IMR-90 (cell line): ENCODE data around the gene ELOVL2. TPM values are rescaled to one million over a fixed set of nuclear protein-coding genes. Genes with fewer than 3 reads are reported as not detected.

ENCODE experiments used
- ATAC-seq: fragments of 200-7000 bp; cut with Tn5 transposase; 2 replicates; pipeline ENCODE4 v1.9.1; 2020; ENCODE audit warnings: low read depth, mild to moderate bottlenecking, moderate library complexity
- BruUV-seq: library from RNA; stranded (reverse); fragments of 400-500 nt; replicated peaks from 2 replicates; lab custom pipeline; 2021; lab: Mats Ljungman, UMichigan
- CTCF ChIA-PET: fragments of 300-600 bp; formaldehyde crosslinking; extraction: SDS; loops from one replicate; lab custom pipeline; 2021; ENCODE audit warnings: antibody characterized with exemption; lab: Yijun Ruan, JAX
- POLR2A ChIA-PET: fragments of 300-600 bp; sonication (Branson Sonifier 250); formaldehyde crosslinking; loops from one replicate; lab custom pipeline; 2022; ENCODE audit warnings: antibody characterized with exemption; ENCODE audit not compliant: unreplicated experiment; lab: Charles Lee
- DNase-seq: peaks from one replicate; pipeline ENCODE4 v3.0.0; 2013
- H2AFZ ChIP-seq: replicated peaks from 2 replicates; pipeline ENCODE3; 2013; ENCODE audit warnings: low read length, mild to moderate bottlenecking; ENCODE audit not compliant: poor library complexity
- H2AK5ac ChIP-seq: 2 replicates; pipeline ENCODE4 v1.6.1; 2013; ENCODE audit warnings: low read depth, low read length, inconsistent platforms
- H2AK9ac ChIP-seq: replicated peaks from 2 replicates; pipeline ENCODE3; 2013; ENCODE audit warnings: mild to moderate bottlenecking, low read depth, low read length, moderate library complexity; ENCODE audit not compliant: poor library complexity
- H2BK120ac ChIP-seq: 2 replicates; pipeline ENCODE4 v1.6.1; 2013; ENCODE audit warnings: low read depth, low read length, inconsistent platforms
- H2BK15ac ChIP-seq: 3 replicates; pipeline ENCODE4 v1.6.1; 2013; ENCODE audit warnings: low read depth, low read length, inconsistent platforms
- H2BK20ac ChIP-seq: 2 replicates; pipeline ENCODE4 v1.6.1; 2013; ENCODE audit warnings: low read depth, mild to moderate bottlenecking, inconsistent platforms, low read length, moderate library complexity
- H2BK5ac ChIP-seq: 2 replicates; pipeline ENCODE4 v1.6.1; 2013; ENCODE audit warnings: mild to moderate bottlenecking, low read depth, low read length, inconsistent platforms; ENCODE audit not compliant: poor library complexity, severe bottlenecking
- H3K14ac ChIP-seq: replicated peaks from 2 replicates; pipeline ENCODE4 v1.6.1; 2013; ENCODE audit warnings: low read depth, low read length, inconsistent platforms
- H3K18ac ChIP-seq: 2 replicates; pipeline ENCODE4 v1.6.1; 2013; ENCODE audit warnings: low read depth, low read length, control low read depth
- H3K23ac ChIP-seq: 2 replicates; pipeline ENCODE4 v1.6.1; 2013; ENCODE audit warnings: low read depth, low read length, inconsistent platforms
- H3K27ac ChIP-seq: 2 replicates; pipeline ENCODE4 v1.5.1; 2013; ENCODE audit warnings: mild to moderate bottlenecking, control low read depth, low read length; ENCODE audit not compliant: insufficient read depth
- H3K27me3 ChIP-seq: 2 replicates; pipeline ENCODE4 v1.6.1; 2013; ENCODE audit warnings: low read length; ENCODE audit not compliant: control insufficient read depth, insufficient read depth
- H3K36me3 ChIP-seq: 2 replicates; pipeline ENCODE4 v1.6.1; 2013; ENCODE audit warnings: low read length, mixed read lengths; ENCODE audit not compliant: control insufficient read depth, insufficient read depth
- H3K4ac ChIP-seq: 2 replicates; pipeline ENCODE4 v1.6.1; 2013; ENCODE audit warnings: low read depth, low read length, inconsistent platforms
- H3K4me1 ChIP-seq: 2 replicates; pipeline ENCODE4 v1.6.1; 2013; ENCODE audit warnings: low read length, mixed read lengths; ENCODE audit not compliant: control insufficient read depth, insufficient read depth
- H3K4me2 ChIP-seq: 2 replicates; pipeline ENCODE4 v1.6.1; 2013; ENCODE audit warnings: low read depth, mild to moderate bottlenecking, control low read depth, low read length, moderate library complexity
- H3K4me3 ChIP-seq: 2 replicates; pipeline ENCODE4 v1.5.1; 2013; ENCODE audit warnings: low read depth, mild to moderate bottlenecking, control low read depth, low read length, moderate library complexity; ENCODE audit not compliant: insufficient read depth
- H3K56ac ChIP-seq: 2 replicates; pipeline ENCODE4 v1.6.1; 2013; ENCODE audit warnings: low read length, inconsistent platforms; ENCODE audit not compliant: insufficient read depth; ENCODE audit errors: extremely low read depth
- H3K79me1 ChIP-seq, 2 experiments: 2 replicates each; pipeline ENCODE4 v1.6.1; 2013; ENCODE audit warnings: low read length in 2 of 2, inconsistent platforms in 1 of 2, low read depth in 1 of 2
- H3K9ac ChIP-seq: 2 replicates; pipeline ENCODE4 v1.6.1; 2013; ENCODE audit warnings: low read depth, low read length, control low read depth
- H3K9me1 ChIP-seq: 2 replicates; pipeline ENCODE4 v1.6.1; 2013; ENCODE audit warnings: low read length, inconsistent platforms; ENCODE audit not compliant: insufficient read depth
- H3K9me3 ChIP-seq: 2 replicates; pipeline ENCODE4 v1.6.1; 2013; ENCODE audit warnings: low read length; ENCODE audit not compliant: control insufficient read depth, insufficient read depth
- H4K20me1 ChIP-seq: 2 replicates; pipeline ENCODE4 v1.6.1; 2013; ENCODE audit warnings: low read length, inconsistent platforms; ENCODE audit not compliant: insufficient read depth
- H4K5ac ChIP-seq: 2 replicates; pipeline ENCODE4 v1.6.1; 2013; ENCODE audit warnings: mild to moderate bottlenecking, low read depth, low read length, control low read depth
- H4K8ac ChIP-seq, 2 experiments: 2 replicates each; pipeline ENCODE4 v1.6.1; 2013; ENCODE audit warnings: low read depth in 2 of 2, low read length in 2 of 2, control low read depth in 1 of 2, inconsistent platforms in 1 of 2
- H4K91ac ChIP-seq: 2 replicates; pipeline ENCODE4 v1.6.1; 2013; ENCODE audit warnings: low read depth, low read length, inconsistent platforms; ENCODE audit not compliant: insufficient read depth
- CEBPB ChIP-seq: IDR thresholded peaks from 2 replicates; pipeline ENCODE4 v1.6.1; 2012; ENCODE audit warnings: low read depth, low read length, improper control_type of control experiment
- CHD1 ChIP-seq: IDR thresholded peaks from 2 replicates; pipeline ENCODE4 v1.6.1; 2012; ENCODE audit warnings: low read depth, low read length, improper control_type of control experiment
- FOS ChIP-seq: fragments of 150-350 bp; IDR thresholded peaks from 2 replicates; pipeline ENCODE4 v1.6.1; 2016; ENCODE audit warnings: low read depth, low read length
- MAFK ChIP-seq: IDR thresholded peaks from 2 replicates; pipeline ENCODE4 v1.6.1; 2012; ENCODE audit warnings: low read depth, low read length, improper control_type of control experiment
- MAZ ChIP-seq: IDR thresholded peaks from 2 replicates; pipeline ENCODE4 v1.6.1; 2012; ENCODE audit warnings: low read depth, mild to moderate bottlenecking, low read length, improper control_type of control experiment, moderate library complexity, borderline replicate concordance
- MXI1 ChIP-seq: IDR thresholded peaks from 2 replicates; pipeline ENCODE4 v1.6.1; 2012; ENCODE audit warnings: low read depth, mild to moderate bottlenecking, low read length, moderate library complexity, borderline replicate concordance
- NFE2L2 ChIP-seq: fragments of 150-350 bp; IDR thresholded peaks from 2 replicates; pipeline ENCODE4 v1.6.1; 2016; ENCODE audit warnings: low read depth, mild to moderate bottlenecking, low read length
- POLR2A ChIP-seq: IDR thresholded peaks from 2 replicates; pipeline ENCODE4 v1.6.1; 2012; ENCODE audit warnings: mild to moderate bottlenecking, low read depth, low read length
- RAD21 ChIP-seq: IDR thresholded peaks from 2 replicates; pipeline ENCODE4 v1.6.1; 2012; ENCODE audit warnings: low read length, improper control_type of control experiment
- RCOR1 ChIP-seq: IDR thresholded peaks from 2 replicates; pipeline ENCODE4 v1.6.1; 2012; ENCODE audit warnings: mild to moderate bottlenecking, low read length, improper control_type of control experiment; ENCODE audit not compliant: insufficient replicate concordance
- RFX5 ChIP-seq: IDR thresholded peaks from 2 replicates; pipeline ENCODE4 v1.8.0; 2012; ENCODE audit warnings: low read depth, mild to moderate bottlenecking, low read length, moderate library complexity
- SMC3 ChIP-seq: fragments of 150-350 bp; IDR thresholded peaks from 2 replicates; pipeline ENCODE4 v1.6.1; 2016; ENCODE audit warnings: low read depth, mild to moderate bottlenecking, antibody characterized with exemption, low read length, moderate library complexity
- WGBS, 2 experiments: methylation state at CpG; one replicate each; pipeline versions ENCODE4 v1.1.5 to v1.1.7; 2013; ENCODE audit warnings: missing lambda C conversion rate in 2 of 2; ENCODE audit not compliant: insufficient read length in 1 of 2; ENCODE audit errors: extremely low coverage in 2 of 2; 5-methylcytosine and 5-hydroxymethylcytosine counted together
- dilution Hi-C: fragments of 300-500 bp; cut with HindIII; formaldehyde crosslinking; loops from one replicate; pipeline ENCODE4 v1.14.3; 2018; ENCODE audit warnings: low sequenced_read_pairs; ENCODE audit not compliant: unreplicated experiment
- in situ Hi-C: fragments of 300-500 bp; cut with MboI; formaldehyde crosslinking; loops from 3 replicates; pipeline ENCODE4 v1.14.3; 2019; ENCODE audit warnings: low sequenced_read_pairs, inconsistent platforms, mixed read lengths
- intact Hi-C: fragments of 100-400 bp; cut with micrococcal nuclease; formaldehyde crosslinking; loops from 2 replicates; pipeline ENCODE4 v1.10.0; 2022
- polyA plus RNA-seq, 3 experiments: library from polyadenylated mRNA; depleted of rRNA; stranded (reverse); fragments of >200 nt; gene quantifications; 2 replicates each; pipeline ENCODE4 v1.2.3, GENCODE V29; 2012; ENCODE audit warnings: low replicate concordance in 1 of 3
- total RNA-seq: library from RNA; depleted of rRNA; stranded (reverse); fragments of >200 nt; gene quantifications from 2 replicates; pipeline ENCODE4 v1.2.3, GENCODE V29; 2012
- TF ChIP-seq, protein P1 (sequence below): fragments of 150-350 bp; IDR thresholded peaks from 2 replicates; pipeline ENCODE4 v1.6.1; 2017; ENCODE audit warnings: mild to moderate bottlenecking, antibody characterized with exemption, low read length, low read depth
- TF ChIP-seq, protein P2 (sequence below): conservative IDR thresholded peaks from 2 replicates; pipeline ENCODE4 v1.5.1; 2012; ENCODE audit warnings: mild to moderate bottlenecking, low read depth, low read length, improper control_type of control experiment

The ELOVL2 gene
- total and polyA plus RNA-seq, 2 of the 4 experiments (the other 2 are of a cell fraction): 6.3 to 7.9 TPM

DNA sequence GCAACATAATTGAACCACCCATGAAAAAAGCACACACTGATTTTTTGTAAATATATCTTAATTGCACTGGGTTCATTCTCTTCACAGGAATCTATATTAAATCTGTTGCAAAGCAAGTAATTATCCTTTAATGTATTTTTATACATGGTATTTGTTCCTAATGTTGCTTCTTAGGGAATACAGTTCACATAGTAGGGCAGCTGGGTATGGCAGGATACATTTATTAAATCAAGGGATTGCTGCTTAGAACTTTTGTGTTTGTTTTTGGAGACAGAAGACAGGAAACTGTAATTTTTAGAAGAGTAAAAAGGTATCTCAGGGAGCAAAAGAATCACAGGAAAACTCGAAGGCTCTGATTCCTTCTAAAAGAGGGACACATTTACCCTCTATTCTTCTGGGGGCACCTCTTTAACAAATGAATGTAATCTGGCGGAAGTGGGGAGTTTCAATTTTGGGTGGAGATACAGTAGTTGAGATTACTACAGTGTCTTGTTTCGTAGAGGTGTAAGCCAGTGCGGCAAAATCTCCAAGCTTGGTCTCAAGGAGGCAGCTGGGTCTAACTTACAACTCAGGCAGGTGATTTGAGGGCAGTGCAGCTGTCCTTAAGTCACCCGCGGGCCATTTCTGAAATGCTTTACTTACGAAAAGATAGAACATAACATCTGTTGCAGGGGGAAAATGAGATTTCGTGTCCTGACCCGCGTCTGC, 48.7 kb upstream of the ELOVL2 start:
- peak overlapping the region; percentile 58 for H3K18ac ChIP-seq
- peak overlapping the region; percentile 32 for H4K5ac ChIP-seq
- DNase-seq (peak; percentile 41), ATAC-seq (peak; percentile 1; the same call in 1 of the 2 replicates)
- peak overlapping the region; percentile 74 for H3K27ac ChIP-seq
- ChIA-PET POLR2A (no interaction called here), CTCF (interaction anchor here (0.9 to 1.0 kb wide), 2 partner anchors 50 to 403 kb away, joined by 3 read pairs; no protein-coding TSS in a partner anchor)
- peaks cover 7 to 23% of the 10 kb centered on the region in 2 experiments; a peak in 3 of 4 replicates for H3K79me1 ChIP-seq
- H3K4me2 ChIP-seq: peak overlapping the region; percentile 91
- peak overlapping the region; percentile 76 for H3K14ac ChIP-seq
- peak overlapping the region; percentile 0 for H2AK9ac ChIP-seq
- peak overlapping the region; percentile 85 for H3K4ac ChIP-seq
- H3K27me3 ChIP-seq: no peaks in the 10 kb centered on the region
- H3K9me1 ChIP-seq: no peaks in the 10 kb centered on the region
- H3K9ac ChIP-seq: peak overlapping the region; percentile 76
- dilution Hi-C loops: no loop called here
- peak overlapping the region; percentile 78 for H2BK120ac ChIP-seq
- no peaks in the 10 kb centered on the region for H3K36me3 ChIP-seq
- peak overlapping the region; percentile 75 to 88 for H4K8ac ChIP-seq
- H3K23ac ChIP-seq: peak overlapping the region; percentile 69
- no peak overlapping the region for H2BK20ac ChIP-seq
- peak overlapping the region; percentile 70 for H4K91ac ChIP-seq
- in situ Hi-C loops: no loop called here
- peak overlapping the region; percentile 63 for H2BK5ac ChIP-seq
- 0% methylated on average over 2 of the region's 10 CpGs; no CpG with 5 or more reads in 1 of the 2 experiments for WGBS, 2 experiments
- H3K9me3 ChIP-seq: no peaks in the 10 kb centered on the region
- peaks cover 13% of the 10 kb centered on the region; the same call in 1 of the 2 replicates for H4K20me1 ChIP-seq
- H3K4me1 ChIP-seq: peaks cover 3% of the 10 kb centered on the region; the same call in 1 of the 2 replicates
- H3K4me3 ChIP-seq: peak overlapping the region; percentile 70
- H2BK15ac ChIP-seq: peak overlapping the region; percentile 44; the same call in 2 of the 3 replicates
- peak overlapping the region; percentile 48 for H3K56ac ChIP-seq
- no TSS peak for BruUV-seq
- no peak overlapping the region for H2AK5ac ChIP-seq
- H2AFZ ChIP-seq: peak overlapping the region; percentile 96
- intact Hi-C loops: loop anchor here (5.0 kb wide), 1 partner anchor 44 kb away; no protein-coding TSS in a partner anchor
- TF ChIP-seq POLR2A: no peak
- TF ChIP-seq, protein P1, sequence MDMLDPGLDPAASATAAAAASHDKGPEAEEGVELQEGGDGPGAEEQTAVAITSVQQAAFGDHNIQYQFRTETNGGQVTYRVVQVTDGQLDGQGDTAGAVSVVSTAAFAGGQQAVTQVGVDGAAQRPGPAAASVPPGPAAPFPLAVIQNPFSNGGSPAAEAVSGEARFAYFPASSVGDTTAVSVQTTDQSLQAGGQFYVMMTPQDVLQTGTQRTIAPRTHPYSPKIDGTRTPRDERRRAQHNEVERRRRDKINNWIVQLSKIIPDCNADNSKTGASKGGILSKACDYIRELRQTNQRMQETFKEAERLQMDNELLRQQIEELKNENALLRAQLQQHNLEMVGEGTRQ: no peak
- TF ChIP-seq MAFK: no peak
- TF ChIP-seq FOS: no peak
- no peak for TF ChIP-seq RCOR1
- TF ChIP-seq MAZ: no peak
- TF ChIP-seq MXI1: no peak
- no peak for TF ChIP-seq CEBPB
- TF ChIP-seq SMC3: no peak
- TF ChIP-seq, protein P2, sequence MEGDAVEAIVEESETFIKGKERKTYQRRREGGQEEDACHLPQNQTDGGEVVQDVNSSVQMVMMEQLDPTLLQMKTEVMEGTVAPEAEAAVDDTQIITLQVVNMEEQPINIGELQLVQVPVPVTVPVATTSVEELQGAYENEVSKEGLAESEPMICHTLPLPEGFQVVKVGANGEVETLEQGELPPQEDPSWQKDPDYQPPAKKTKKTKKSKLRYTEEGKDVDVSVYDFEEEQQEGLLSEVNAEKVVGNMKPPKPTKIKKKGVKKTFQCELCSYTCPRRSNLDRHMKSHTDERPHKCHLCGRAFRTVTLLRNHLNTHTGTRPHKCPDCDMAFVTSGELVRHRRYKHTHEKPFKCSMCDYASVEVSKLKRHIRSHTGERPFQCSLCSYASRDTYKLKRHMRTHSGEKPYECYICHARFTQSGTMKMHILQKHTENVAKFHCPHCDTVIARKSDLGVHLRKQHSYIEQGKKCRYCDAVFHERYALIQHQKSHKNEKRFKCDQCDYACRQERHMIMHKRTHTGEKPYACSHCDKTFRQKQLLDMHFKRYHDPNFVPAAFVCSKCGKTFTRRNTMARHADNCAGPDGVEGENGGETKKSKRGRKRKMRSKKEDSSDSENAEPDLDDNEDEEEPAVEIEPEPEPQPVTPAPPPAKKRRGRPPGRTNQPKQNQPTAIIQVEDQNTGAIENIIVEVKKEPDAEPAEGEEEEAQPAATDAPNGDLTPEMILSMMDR: no peak
- no peak for TF ChIP-seq NFE2L2
- no peak for TF ChIP-seq RFX5
- no peak for TF ChIP-seq RAD21
- TF ChIP-seq CHD1: no peak
